IPS DF 4.7 (cell line): ENCODE data around the gene PRTN3.
"Not testable (repeated sequence)": the region's sequence is repeated elsewhere in the genome, so short reads cannot be mapped to it uniquely, and the experiment has no call there.

ENCODE experiments used
- DNase-seq: peaks from one replicate; pipeline ENCODE4 v3.0.0-alpha.2; 2013; ENCODE audit warnings: low spot score; ENCODE audit errors: extremely low read depth

PRTN3 gene

GRCh38 chr19:815079-815774, 25.6 kb upstream of the PRTN3 start:
- no peak for DNase-seq

GRCh38 chr19:815775-816499, 24.9 kb upstream of the PRTN3 start:
- no peak for DNase-seq

DNA sequence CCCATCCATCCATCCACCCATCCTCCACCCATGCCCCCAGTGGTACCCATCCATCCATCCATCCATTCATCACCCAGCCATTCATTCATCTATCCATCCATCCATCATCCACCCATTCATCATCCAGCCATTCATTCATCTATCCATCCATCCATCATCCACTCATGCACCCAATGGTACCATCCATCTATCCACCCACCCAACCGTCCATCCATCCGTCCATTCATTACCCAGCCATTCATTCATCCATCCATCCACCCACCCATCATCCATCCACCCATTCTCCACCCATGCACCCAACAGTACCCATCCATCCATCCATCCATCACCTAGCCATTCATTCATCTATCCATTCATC, 24.3 kb upstream of the PRTN3 start:
- DNase-seq = no peak

GRCh38 chr19:820212-820611, 20.6 kb upstream of the PRTN3 start:
- not testable (repeated sequence) for DNase-seq

DNA sequence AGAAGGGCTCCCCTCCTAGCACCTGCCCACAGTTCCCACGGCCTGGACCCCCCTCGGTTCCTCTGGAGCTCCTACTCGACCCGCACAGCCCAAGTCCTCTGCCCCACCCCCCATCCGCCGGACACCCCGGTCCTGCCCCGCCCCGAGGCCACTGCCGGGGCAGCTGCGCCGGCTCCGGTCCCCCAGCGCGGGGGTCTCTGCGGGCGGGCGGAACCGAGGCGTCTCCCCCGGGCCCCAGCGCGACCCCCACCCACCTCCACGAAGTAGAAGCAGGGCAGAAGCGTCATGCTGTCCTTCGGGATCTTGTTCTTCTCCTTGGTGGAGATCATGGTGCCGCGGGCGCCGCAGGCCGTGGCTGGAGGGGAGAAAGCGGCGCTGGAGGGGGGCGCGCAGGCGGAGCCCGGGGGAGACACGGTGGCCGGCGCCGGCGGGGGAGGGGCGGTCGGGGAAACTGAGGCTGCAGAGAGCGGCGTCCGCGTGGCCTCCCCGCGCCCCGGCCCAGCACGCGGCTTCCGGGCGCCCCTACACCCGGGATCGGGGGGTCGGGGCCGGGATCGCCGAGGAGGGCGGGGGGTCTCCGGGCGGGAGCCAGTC, 19.5 kb upstream of the PRTN3 start:
- no peak for DNase-seq

DNA sequence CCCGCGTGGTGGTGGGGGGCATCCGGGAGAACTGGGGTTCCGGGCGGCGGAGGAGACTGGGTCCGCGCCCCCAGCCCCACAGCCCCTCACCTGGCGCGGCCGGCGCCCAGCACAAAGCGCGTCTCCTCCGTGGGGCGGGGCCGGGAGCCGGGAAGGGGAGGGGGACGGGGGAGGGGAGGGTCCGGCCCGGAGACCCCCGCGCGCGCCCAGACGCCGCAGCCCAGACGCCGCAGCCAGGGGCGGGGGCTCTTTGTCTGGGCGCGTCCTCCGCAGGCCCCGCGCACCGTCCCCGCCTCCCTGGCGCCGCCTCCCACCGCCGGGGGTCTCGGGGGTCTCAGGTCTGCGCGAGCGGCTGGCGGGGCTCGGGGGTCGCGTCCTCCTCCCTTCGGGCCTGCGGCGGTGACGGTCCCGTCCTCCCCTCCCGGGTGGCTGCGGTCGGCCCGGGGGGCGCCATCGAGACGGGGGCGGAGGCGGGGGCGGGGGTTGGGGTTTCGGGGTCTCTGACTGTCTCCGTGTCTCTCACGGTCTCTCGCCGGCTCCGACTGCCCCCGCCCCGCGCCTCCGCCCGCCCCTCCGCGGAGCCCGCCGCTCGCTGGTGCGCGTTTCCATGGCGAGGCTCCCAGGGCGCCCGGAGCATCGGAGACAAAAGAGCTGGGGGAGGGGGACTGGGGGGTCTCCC, 18.8 kb upstream of the PRTN3 start, which contains the start of gene PLPPR3:
Gene PLPPR3, minus strand, starts transcription at position 131 of the 679 bp plus-strand sequence. CDS start 396 bp downstream, outside the sequence.
- no peak for DNase-seq

- DNase-seq = no peak
These were observed 17.2 kb upstream of the PRTN3 start for GRCh38 chr19:823565-824121.

DNA sequence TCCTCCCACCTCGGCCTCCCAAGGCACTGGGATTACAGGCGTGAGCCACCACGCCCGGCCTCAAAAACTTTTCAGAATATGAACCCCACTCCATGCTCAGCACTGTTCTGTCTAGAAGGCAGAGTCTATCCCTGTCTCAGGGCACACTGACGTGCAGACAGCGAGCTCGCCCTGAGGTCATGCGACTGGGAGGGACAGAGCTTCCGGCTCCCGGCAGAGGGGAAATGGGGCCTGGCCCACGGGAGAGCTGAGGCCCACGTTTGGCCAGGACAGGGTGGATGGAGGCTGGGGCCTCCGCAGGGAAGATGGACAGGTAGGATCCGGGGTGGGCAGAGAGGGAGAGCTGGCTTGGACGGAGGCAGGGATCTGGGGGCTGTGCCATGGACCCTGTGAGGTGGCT, 15.9 kb upstream of the PRTN3 start:
- no peak for DNase-seq

GRCh38 chr19:825897-826644, 14.7 kb upstream of the PRTN3 start:
- DNase-seq = no peak

DNA sequence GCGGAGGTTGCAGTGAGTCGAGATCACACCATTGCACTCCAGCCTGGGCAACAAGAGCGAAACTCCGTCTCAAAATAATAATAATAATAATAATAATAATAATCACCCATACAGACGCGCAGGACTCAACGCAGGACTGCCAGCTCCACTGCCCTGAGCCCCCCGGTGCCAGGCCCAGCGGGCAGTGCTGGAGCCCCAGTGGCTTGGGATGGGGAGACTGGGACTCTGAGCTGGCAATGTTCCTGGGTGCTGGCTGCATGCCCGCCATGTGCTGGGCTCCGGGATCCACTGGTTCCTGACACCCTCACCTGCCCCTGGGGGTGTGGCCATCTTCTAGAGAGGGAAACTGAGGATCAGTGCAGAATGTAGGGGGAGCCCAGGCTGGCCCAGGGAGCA, 13.5 kb upstream of the PRTN3 start:
- DNase-seq = no peak

DNA sequence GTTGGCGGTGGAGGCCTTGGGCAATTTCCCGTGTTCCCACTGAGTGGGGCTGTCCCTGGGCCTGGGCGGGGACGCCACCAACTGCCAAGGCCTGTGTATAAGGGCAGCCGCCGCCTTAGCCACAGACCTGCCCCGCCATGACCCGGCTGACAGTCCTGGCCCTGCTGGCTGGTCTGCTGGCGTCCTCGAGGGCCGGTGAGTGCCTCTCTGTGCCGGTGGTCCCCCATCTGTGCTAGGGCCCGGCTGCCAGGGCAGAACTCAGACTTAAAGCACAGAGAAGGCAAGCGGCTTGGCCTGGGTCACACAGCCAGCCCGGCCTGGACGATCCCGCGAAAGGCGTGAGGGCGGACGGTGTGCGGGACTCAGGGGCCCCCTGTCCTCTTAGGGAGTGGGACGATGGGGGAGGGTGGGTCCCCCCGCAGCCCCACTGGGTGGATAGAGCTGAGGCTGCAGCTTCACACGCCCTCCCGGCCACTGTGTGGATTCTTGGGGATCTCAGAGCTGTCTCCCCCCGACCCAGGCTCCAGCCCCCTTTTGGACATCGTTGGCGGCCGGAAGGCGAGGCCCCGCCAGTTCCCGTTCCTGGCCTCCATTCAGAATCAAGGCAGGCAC, 13.0 kb upstream of the PRTN3 start, which contains the start of gene AZU1:
Gene AZU1, plus strand, starts transcription at position 128 of the 612 bp plus-strand sequence. Its CDS starts 10 bp downstream, at position 138.
- no peak for DNase-seq

- DNase-seq = no peak
These were observed 11.6 kb upstream of the PRTN3 start for GRCh38 chr19:829129-829758.

- no peak for DNase-seq
These were observed 9.1 kb upstream of the PRTN3 start for GRCh38 chr19:831407-832369.

- DNase-seq = no peak
These were observed 6.6 kb upstream of the PRTN3 start for GRCh38 chr19:834216-834615.

DNA sequence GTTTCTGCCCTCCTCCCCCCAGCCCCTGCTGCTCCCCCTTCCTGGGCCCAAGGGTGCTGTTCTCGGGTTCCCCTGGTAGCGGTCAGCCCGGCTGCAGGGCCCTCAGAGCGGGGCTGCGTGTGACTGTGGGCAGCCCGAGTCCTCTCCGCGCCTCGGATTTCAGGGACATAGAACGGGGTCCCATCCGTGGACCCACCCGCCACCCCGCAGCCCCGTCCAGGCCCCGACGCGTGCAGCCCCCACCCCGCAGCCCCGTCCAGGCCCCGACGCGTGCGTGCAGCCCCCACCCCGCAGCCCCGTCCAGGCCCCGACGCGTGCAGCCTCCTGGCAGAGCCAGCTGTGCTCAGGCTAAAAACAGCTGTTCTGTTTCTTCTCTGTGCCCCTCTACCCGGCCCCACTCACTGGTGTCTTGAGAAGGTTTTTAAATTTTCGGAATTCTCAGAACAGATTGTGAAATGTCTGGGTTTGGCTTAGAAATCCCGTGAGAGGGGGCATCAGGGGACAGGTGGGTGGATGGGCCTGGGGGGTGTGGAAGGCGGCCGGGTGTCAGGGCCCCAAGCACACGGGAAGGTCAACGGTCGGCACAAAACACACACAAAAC, 5.5 kb upstream of the PRTN3 start:
- no peak for DNase-seq

GRCh38 chr19:842802-843179, 2.0 kb downstream of the PRTN3 start:
- not testable (repeated sequence) for DNase-seq

- no peak for DNase-seq
These were observed 2.5 kb downstream of the PRTN3 start for GRCh38 chr19:843180-843835.
